BE2C (cell line): ENCODE data around the gene ZFYVE26.
A peak's percentile ranks its signal among the peaks of the same experiment; 100 is the strongest.

ENCODE experiments used
- DNase-seq: peaks from one replicate; pipeline ENCODE4 v3.0.0-alpha.2; 2020
- H3K27me3 ChIP-seq: fragments of 250-450 bp; sonication (Bioruptor Pico); 2 replicates; pipeline ENCODE4 v1.5.1; 2020; ENCODE audit warnings: mild to moderate bottlenecking
- H3K36me3 ChIP-seq: fragments of 250-450 bp; sonication (Bioruptor Pico); 2 replicates; pipeline ENCODE4 v1.5.1; 2020; ENCODE audit warnings: mild to moderate bottlenecking
- H3K4me1 ChIP-seq: fragments of 250-450 bp; sonication (Bioruptor Pico); 2 replicates; pipeline ENCODE4 v1.5.1; 2020
- H3K4me3 ChIP-seq: 2 replicates; pipeline ENCODE4 v1.5.1; 2011; ENCODE audit warnings: low read depth, low read length
- H3K9me3 ChIP-seq: fragments of 250-450 bp; sonication (Bioruptor Pico); 2 replicates; pipeline ENCODE4 v1.5.1; 2020
- CTCF ChIP-seq: IDR thresholded peaks from 2 replicates; pipeline ENCODE4 v1.5.1; 2012; ENCODE audit warnings: mild to moderate bottlenecking, low read depth, low read length

The ZFYVE26 gene

GRCh38 chr14:67852926-67853604 lies 36.7 kb upstream of the ZFYVE26 start:
- no peaks in the 10 kb centered on the region for H3K36me3 ChIP-seq
- no peak overlapping the region for H3K4me3 ChIP-seq
- no peaks in the 10 kb centered on the region; the same call in 1 of the 2 replicates for H3K9me3 ChIP-seq
- DNase-seq = no peak
- no peaks in the 10 kb centered on the region for H3K4me1 ChIP-seq
- no peak for TF ChIP-seq CTCF
- no peaks in the 10 kb centered on the region for H3K27me3 ChIP-seq

GRCh38 chr14:67851785-67852410 lies 35.5 kb upstream of the ZFYVE26 start:
- H3K36me3 ChIP-seq = no peaks in the 10 kb centered on the region
- no peaks in the 10 kb centered on the region for H3K4me1 ChIP-seq
- no peak overlapping the region for H3K4me3 ChIP-seq
- TF ChIP-seq CTCF = no peak
- no peaks in the 10 kb centered on the region; the same call in 1 of the 2 replicates for H3K9me3 ChIP-seq
- DNase-seq = no peak
- H3K27me3 ChIP-seq = no peaks in the 10 kb centered on the region

GRCh38 chr14:67850066-67850830 lies 33.9 kb upstream of the ZFYVE26 start:
- no peak for TF ChIP-seq CTCF
- DNase-seq = no peak
- H3K9me3 ChIP-seq = no peaks in the 10 kb centered on the region; the same call in 1 of the 2 replicates
- H3K36me3 ChIP-seq = no peaks in the 10 kb centered on the region
- H3K4me3 ChIP-seq = no peak overlapping the region
- H3K4me1 ChIP-seq = no peaks in the 10 kb centered on the region
- H3K27me3 ChIP-seq = no peaks in the 10 kb centered on the region

GRCh38 chr14:67846029-67846610 lies 29.7 kb upstream of the ZFYVE26 start:
- Histone ChIP-seq H3K27me3 (no peaks in the 10 kb centered on the region), H3K4me3 (no peak overlapping the region), H3K9me3 (no peaks in the 10 kb centered on the region; the same call in 1 of the 2 replicates), H3K4me1 (no peaks in the 10 kb centered on the region), H3K36me3 (no peaks in the 10 kb centered on the region)
- no peak for TF ChIP-seq CTCF
- no peak for DNase-seq

GRCh38 chr14:67837011-67837624 lies 20.7 kb upstream of the ZFYVE26 start:
- no peaks in the 10 kb centered on the region for H3K36me3 ChIP-seq
- peak; percentile 59 for DNase-seq
- H3K9me3 ChIP-seq = no peaks in the 10 kb centered on the region
- H3K4me3 ChIP-seq = no peak overlapping the region
- peak; percentile 76 for TF ChIP-seq CTCF
- H3K4me1 ChIP-seq = no peaks in the 10 kb centered on the region
- H3K27me3 ChIP-seq = no peaks in the 10 kb centered on the region
